Mucosa of descending colon (tissue), 3 donors: Measurements from ENCODE around the gene SHISA5. TPM values are rescaled to one million over a fixed set of nuclear protein-coding genes. Genes with fewer than 3 reads are reported as not detected.
"Not testable (repeated sequence)": the region's sequence is repeated elsewhere in the genome, so short reads cannot be mapped to it uniquely, and the experiment has no call there.

ENCODE experiments used
- ATAC-seq: fragments of 200-7000 bp; cut with Tn5 transposase; one replicate; pipeline ENCODE4 v1.9.1; 2020; ENCODE audit warnings: mild to moderate bottlenecking, moderate library complexity
- DNase-seq, 3 donors: peaks; one replicate each; pipeline ENCODE4 v3.0.0-alpha.2; 2020
- H3K36me3 ChIP-seq: fragments of 200-600 bp; one replicate; pipeline ENCODE4 v1.8.0; 2021; ENCODE audit warnings: low read depth, mild to moderate bottlenecking
- H3K4me1 ChIP-seq: fragments of 200-600 bp; one replicate; pipeline ENCODE4 v1.8.0; 2021; ENCODE audit warnings: low read depth, mild to moderate bottlenecking
- H3K4me3 ChIP-seq: fragments of 200-600 bp; one replicate; pipeline ENCODE4 v1.8.0; 2021; ENCODE audit warnings: mild to moderate bottlenecking
- H3K9me3 ChIP-seq: fragments of 200-600 bp; one replicate; pipeline ENCODE4 v1.8.0; 2021; ENCODE audit warnings: mild to moderate bottlenecking
- intact Hi-C, 2 donors: fragments of 100-400 bp; cut with DNase I in 1 of 2; cut with micrococcal nuclease in 1 of 2; formaldehyde crosslinking; loops; one replicate each; pipeline versions ENCODE4 v1.11.0 to v1.11.1; 2022; cut with DNase I, micrococcal nuclease
- total RNA-seq, 3 donors: library from RNA; stranded (reverse); fragmentation: NEBNext Ultra II Directional in 2 of 3; extraction: Animal tissue kit (Norgen Biotek cat#: 25700) in 2 of 3; gene quantifications; one replicate each; pipeline versions ENCODE4 v1.2.1 to v1.2.4, GENCODE V29; 2021 to 2023
- TF ChIP-seq, protein P1 (sequence below): fragments of 200-600 bp; IDR thresholded peaks from one replicate; pipeline ENCODE4 v1.8.0; 2022; ENCODE audit warnings: antibody characterized with exemption, mild to moderate bottlenecking
- donor health status: DM: no; HTN: no; CAD: no; lungs with moderate emphysema.
- donor health status: DM: no; HTN: no; CAD: no.
- donor health status: DM: no; HTN: yes; CAD: no.

Gene SHISA5
- total RNA-seq, 3 donors from 2014 or later = 106 to 120 (median 115) TPM

GRCh38 chr3:48501196-48501595 is 2.8 kb downstream of the SHISA5 start:
- TF ChIP-seq, protein P1, sequence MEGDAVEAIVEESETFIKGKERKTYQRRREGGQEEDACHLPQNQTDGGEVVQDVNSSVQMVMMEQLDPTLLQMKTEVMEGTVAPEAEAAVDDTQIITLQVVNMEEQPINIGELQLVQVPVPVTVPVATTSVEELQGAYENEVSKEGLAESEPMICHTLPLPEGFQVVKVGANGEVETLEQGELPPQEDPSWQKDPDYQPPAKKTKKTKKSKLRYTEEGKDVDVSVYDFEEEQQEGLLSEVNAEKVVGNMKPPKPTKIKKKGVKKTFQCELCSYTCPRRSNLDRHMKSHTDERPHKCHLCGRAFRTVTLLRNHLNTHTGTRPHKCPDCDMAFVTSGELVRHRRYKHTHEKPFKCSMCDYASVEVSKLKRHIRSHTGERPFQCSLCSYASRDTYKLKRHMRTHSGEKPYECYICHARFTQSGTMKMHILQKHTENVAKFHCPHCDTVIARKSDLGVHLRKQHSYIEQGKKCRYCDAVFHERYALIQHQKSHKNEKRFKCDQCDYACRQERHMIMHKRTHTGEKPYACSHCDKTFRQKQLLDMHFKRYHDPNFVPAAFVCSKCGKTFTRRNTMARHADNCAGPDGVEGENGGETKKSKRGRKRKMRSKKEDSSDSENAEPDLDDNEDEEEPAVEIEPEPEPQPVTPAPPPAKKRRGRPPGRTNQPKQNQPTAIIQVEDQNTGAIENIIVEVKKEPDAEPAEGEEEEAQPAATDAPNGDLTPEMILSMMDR = no peak
- intact Hi-C loops = no loop called here

DNA sequence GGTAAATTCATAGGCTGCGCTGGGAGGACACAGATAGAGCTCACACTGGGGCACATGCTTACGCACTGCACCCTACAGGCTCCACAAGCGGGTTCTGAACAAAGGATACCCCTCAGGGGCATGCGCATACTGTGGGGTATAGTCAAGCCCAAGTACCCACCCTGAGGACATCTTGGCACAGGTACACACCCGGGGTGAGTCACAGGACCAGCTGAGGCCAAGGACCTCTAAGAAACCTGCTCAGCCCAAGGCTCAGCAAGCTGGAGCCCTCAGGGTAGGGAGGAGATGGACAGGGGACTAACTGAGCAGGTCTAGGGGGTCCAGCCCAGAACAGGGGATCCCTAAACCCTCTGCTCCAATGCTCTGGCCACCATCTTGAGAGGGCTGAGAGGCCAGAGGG is 3.3 kb downstream of the SHISA5 start:
- intact Hi-C loops = no loop called here

More at GRCh38 chr3:48501196-48501595, 2.8 kb downstream of the SHISA5 start:
- ATAC-seq (no peak), DNase-seq (no peak)
- Histone ChIP-seq H3K9me3 (peaks cover 2% of the 10 kb centered on the region), H3K4me1 (peaks cover 5% of the 10 kb centered on the region), H3K36me3 (no peaks in the 10 kb centered on the region), H3K4me3 (no peak overlapping the region)

GRCh38 chr3:48493203-48493501 is 10.8 kb downstream of the SHISA5 start:
- Histone ChIP-seq H3K9me3 (no peaks in the 10 kb centered on the region), H3K36me3 (no peaks in the 10 kb centered on the region), H3K4me1 (no peaks in the 10 kb centered on the region), H3K4me3 (no peak overlapping the region)
- DNase-seq (no peak), ATAC-seq (no peak)
- intact Hi-C loops = no loop called here
- TF ChIP-seq, protein P1 = no peak

More for the DNA sequence above, 3.3 kb downstream of the SHISA5 start:
- TF ChIP-seq, protein P1 = no peak
- ATAC-seq (no peak), DNase-seq (no peak)
- Histone ChIP-seq H3K36me3 (no peaks in the 10 kb centered on the region), H3K4me1 (peaks cover 5% of the 10 kb centered on the region), H3K4me3 (no peak overlapping the region), H3K9me3 (peaks cover 2% of the 10 kb centered on the region)

- H3K4me1 ChIP-seq = no peaks in the 10 kb centered on the region
- H3K4me3 ChIP-seq = no peak overlapping the region
- no peak for DNase-seq
- no peaks in the 10 kb centered on the region for H3K9me3 ChIP-seq
- intact Hi-C loops = no loop called here
- H3K36me3 ChIP-seq = no peaks in the 10 kb centered on the region
- ATAC-seq = no peak
- TF ChIP-seq, protein P1 = no peak
These were observed 11.3 kb downstream of the SHISA5 start for GRCh38 chr3:48492461-48493202.

GRCh38 chr3:48486952-48487351 is 17.0 kb downstream of the SHISA5 start:
- TF ChIP-seq, protein P1 = no peak
- intact Hi-C loops = no loop called here

GRCh38 chr3:48482822-48483221 is 21.2 kb downstream of the SHISA5 start:
- H3K36me3 ChIP-seq, intact Hi-C loops, ATAC-seq, H3K4me1 ChIP-seq, H3K9me3 ChIP-seq, DNase-seq, H3K4me3 ChIP-seq: not testable (repeated sequence)

More at GRCh38 chr3:48486952-48487351, 17.0 kb downstream of the SHISA5 start:
- no peaks in the 10 kb centered on the region for H3K36me3 ChIP-seq
- H3K9me3 ChIP-seq = no peaks in the 10 kb centered on the region
- DNase-seq (no peak), ATAC-seq (no peak)
- no peak overlapping the region for H3K4me3 ChIP-seq
- no peaks in the 10 kb centered on the region for H3K4me1 ChIP-seq

- intact Hi-C loops = not testable (repeated sequence)
These were observed 23.1 kb downstream of the SHISA5 start for GRCh38 chr3:48480891-48481290.

More at GRCh38 chr3:48480891-48481290, 23.1 kb downstream of the SHISA5 start:
- not testable (repeated sequence) for ATAC-seq, H3K4me3 ChIP-seq, H3K4me1 ChIP-seq, H3K9me3 ChIP-seq, DNase-seq, H3K36me3 ChIP-seq
